GM18508 (cell line): ENCODE data around the gene INHBC.
"Not testable (repeated sequence)": the region's sequence is repeated elsewhere in the genome, so short reads cannot be mapped to it uniquely, and the experiment has no call there.

Experiments used
- ATAC-seq: cut with Tn5 transposase; IDR thresholded peaks from one replicate; pipeline ENCODE4 v1.9.1; 2021; ENCODE audit warnings: moderate number of reproducible peaks; ENCODE audit not compliant: insufficient read depth, unreplicated experiment

INHBC gene

DNA sequence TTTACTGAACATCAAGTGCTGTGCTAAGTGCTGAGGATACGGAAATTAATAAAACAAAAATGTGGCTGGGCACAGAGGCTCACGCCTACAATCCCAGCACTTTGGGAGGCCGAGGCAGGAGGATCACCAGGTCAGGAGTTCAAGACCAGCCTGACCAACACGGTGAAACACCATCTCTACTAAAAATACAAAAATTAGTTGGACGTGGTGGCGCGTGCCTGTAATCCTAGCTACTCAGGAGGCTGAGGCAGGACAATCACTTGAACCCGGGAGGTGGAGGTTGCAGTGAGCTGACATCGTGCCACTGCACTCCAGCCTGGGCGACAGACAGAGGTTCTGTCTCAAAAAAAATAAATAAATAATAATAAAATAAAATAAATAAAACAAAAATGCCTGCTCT lies 7.6 kb upstream of the INHBC start:
- ATAC-seq = not testable (repeated sequence)

DNA sequence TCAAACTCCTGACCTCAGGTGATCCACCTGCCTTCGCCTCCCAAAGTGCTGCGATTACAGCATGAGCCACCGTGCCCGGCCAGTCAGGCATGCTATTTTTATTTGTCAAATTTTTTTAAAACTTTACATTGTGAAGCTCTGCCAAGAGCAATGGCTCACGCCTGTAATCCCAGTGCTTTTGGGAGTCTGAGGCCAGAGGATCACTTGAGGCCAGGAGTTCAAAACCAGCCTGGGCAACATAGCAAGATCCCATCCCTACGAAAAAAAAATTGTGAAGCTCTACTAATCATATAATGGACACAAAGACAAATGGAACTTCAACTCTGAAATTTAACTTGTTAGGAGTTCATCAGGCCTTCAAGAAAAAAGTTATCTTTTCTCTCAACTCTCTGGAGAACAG lies 5.6 kb upstream of the INHBC start:
- ATAC-seq = no peak

DNA sequence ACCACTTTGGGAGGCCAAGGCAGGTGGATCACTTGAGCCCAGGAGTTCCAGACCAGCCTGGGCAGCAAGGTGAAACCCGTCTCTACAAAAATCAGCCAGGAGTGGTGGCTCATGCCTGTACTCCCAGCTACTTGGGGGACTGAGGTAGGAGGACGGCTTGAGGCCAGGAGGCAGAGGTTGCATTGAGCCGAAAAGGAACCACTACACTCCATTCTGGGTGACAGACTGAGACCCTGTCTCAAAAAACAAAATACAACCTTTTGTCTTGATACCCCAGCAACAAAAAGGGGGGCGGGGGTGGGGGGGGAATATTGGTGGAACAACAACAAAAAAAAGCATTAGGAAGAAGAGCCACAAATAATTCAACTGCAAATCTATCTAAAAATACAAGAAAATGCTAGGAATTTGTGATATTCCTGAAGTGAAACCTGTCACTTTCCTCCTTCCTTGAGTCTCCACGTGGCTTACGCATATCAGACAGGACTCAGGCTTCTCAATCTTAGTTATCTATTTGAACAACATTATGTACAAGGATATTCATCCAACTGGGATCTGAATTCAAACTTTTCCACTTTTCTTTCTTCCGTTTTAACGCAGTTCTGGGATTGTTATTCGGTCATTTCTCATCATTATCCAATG lies 5.0 kb upstream of the INHBC start:
- ATAC-seq = no peak

DNA sequence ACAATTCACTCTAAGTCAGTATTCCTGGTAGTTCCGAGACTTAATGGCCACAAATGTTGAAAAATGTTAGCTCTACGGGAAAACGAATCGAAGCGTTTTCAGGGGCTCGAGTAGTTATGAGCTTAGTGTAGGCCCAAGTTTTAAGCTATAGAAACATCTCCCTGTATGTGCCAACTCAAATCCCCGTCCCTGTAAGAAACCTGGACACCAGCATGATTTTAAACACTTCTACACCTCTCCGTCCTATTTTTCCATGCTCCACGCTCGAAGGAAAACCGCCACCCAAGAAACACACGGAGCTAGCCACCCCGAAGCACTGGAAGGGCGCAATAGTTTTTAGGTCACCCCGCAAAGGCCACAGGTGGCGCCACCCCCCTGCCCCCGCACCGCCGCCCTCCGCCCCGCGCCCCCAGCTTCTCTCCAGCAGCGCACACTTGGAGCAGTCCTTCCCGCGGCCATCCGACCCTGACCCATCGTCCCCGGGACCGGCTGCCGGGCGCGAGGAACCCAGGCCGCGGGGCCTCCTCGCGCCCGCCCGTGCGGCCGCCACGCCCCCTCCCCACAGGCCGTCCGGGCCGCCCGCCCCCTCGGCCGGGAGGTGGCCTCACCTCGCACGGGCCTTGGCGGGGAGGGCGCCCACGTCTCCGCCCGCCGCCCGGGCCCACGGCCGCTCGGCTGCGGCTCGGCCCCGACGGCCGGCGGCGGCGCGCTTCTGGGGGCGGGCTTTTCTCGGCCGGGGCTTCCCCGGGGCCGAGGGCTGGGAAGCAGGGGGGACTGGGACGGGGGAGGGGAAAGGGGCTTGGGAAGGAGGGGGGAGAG lies 4.3 kb upstream of the INHBC start:
- no peak for ATAC-seq

DNA sequence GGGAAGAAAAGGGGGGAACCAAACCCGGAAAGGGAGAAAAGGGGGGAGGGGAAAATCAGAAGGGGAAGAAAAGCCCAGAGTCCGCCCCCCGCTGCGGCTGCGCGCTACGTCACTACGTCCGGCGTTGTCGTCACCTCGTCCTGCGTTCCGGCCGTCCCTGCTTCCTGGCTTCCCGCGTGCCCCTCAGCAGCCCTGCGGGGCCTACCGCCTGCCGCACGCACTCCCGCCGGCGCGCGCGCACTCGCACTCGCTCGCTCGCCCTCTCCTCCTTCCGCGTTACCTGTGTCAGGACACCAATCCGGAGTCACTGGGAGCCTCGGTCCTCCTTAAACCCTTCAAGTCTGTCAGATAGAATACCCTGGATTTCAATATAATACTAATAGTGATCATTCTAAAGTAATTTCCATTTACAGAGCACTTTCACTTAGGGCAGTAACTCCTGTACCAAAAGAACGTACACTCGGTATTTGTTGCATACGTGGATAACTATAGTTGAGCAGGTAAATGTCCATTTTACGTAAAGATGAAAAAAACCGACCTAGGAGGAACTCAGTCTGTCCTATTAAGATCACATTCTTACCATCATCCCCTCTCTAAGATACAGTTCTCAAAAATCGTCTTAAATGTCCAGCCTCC lies 3.5 kb upstream of the INHBC start, which contains the start of gene R3HDM2:
Gene R3HDM2, minus strand, starts transcription at position 113 of the 636 bp plus-strand sequence. CDS start 120,615 bp downstream, outside the sequence.
- peak; percentile 64 for ATAC-seq

DNA sequence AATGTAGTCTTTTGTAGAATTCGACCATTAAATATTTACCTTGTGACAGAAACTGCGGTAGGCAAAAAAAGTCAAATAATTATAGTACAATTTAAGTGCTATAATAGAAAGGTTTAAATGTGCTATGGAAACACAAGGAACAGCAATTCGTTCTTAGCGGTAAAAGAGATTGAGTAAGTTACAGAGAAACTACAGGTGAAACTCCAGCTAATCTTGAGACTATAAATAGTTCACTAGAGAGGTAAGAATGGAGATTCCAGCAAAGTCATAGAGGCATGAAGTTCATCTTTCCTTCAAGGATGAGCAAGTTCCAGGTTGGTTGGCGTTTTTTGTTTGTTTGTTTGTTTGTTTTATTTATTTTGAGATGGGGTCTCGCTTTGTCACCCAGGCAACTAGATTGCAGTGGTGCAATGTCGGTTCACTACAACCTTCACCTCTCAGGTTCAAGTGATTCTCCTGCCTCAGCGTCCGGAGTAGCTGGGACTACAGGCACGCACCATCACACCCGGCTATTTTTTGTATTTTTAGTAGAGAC lies 2.9 kb upstream of the INHBC start:
- ATAC-seq = no peak

DNA sequence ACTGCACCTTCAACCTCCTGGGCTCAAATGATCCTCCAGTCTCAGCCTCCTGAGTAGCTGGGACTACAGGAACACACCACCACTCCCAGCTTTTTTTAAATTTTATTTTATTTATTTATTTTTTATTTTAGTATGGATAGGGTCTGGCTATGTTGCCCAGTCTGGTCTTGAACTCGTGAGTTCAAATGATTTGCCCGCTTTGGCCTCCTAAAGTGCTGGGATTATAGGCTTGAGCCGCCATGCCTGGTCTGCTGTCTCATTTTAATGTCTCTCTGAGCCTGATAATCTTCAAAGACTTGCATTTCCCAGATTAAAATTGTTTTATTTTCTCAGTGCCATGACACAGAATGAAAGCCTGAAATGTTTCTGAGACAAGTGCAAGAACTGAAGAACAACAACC lies 1.2 kb upstream of the INHBC start:
- no peak for ATAC-seq

DNA sequence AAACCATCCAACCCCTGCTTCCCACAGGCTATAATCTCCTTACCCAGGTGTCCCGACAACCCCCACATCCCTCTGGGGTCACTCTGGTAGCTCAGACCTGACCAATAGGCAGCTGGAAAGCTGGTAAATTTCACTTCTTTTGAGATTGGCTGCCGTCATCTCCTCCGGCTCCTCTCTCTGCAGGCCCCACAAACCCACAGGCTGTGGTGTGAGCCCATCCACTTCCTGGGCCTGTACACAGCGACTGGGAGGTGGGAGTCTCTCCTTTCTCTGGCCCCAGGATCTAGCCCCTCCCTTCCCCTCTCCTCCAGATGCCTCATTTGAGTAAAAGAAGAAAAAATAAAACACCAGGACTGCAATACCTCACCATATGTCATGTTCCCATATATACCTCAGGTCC lies 709 bp downstream of the INHBC start:
- ATAC-seq = no peak

DNA sequence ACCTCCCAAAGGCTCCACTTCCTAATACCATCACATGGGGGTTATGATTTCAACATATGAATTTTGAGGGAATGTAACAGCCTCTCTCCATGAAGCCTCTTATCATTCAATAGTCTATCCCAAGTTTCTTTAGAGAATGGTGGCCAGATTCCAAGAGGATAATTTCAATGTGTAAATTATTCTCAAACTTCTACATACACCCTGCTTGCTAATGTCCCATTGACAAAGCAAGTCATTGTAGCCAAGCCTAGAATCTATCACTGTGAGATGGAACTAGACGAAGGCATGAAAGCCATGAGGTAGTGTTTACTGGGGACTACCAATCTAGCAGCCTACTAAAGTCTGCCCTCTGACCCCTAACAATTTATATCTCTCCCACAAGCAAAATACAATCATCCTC lies 3.8 kb downstream of the INHBC start:
- ATAC-seq = no peak

DNA sequence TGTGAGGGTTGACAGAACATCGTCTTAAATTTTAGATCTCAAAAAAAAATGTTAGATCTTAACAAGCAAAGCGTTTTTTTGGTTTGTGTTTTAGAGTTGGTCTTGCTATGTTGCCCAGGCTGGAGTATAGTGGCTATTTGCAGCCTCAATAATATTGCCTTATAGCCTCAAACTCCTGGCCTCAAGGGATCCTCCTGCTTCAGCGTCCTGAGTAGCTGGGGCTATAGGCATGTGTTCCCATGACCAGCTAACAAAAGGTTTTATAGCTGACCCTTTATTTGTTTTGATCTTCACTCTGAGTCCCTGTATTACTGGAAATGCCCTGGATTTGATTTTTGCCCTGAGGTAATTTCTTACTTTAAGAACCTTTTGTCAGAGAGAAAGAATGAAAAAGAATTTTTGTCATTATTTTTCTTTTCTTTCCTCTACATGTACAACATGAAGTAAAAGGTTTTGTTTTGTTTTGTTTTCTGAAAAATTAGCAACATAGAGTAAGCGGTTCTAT lies 5.2 kb downstream of the INHBC start:
- no peak for ATAC-seq

DNA sequence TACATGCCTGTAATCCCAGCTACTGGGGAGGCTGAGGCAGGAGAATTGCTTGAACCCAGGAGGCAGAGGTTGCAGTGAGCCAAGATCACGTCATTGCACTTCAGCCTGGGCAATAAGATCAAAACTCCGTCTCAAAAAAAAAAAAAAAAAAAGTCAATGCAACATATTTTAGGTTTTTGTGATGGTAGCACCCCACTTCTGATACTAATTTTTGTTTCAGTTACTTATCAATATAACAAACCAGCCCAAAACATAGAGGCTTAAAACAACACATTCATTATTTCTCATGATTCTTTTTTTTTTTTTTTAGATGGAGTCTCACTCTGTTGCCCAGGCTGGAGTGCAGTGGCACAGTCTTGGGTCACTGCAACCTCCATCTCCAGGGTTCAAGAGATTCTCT lies 6.8 kb downstream of the INHBC start:
- ATAC-seq = not testable (repeated sequence)

DNA sequence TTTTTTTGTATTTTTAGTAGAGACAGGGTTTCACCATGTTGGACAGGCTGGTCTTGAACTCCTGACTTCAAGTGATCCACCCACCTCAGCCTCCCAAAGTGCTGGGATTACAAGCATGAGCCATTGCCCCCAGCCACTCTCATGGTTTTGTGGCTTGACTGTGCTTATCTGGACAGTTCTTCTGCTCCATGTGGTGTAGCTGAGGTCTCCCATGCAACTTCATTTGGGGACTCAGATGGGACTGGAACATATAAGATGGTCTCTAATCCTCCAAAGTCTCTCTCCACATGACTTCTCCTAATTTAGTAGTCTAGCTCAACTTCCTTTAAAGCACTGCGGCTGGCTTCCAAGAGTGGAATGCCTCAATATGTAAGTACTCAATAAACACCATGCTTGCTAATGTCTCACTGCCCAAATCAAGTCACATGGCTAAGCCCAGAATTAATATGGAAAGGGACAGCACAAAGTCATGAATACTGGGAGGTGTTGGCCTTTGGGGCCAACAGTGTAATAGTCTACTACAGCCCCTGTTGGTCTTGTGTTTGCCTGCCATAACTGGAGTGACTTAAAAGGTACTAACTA lies 7.4 kb downstream of the INHBC start:
- ATAC-seq = no peak

DNA sequence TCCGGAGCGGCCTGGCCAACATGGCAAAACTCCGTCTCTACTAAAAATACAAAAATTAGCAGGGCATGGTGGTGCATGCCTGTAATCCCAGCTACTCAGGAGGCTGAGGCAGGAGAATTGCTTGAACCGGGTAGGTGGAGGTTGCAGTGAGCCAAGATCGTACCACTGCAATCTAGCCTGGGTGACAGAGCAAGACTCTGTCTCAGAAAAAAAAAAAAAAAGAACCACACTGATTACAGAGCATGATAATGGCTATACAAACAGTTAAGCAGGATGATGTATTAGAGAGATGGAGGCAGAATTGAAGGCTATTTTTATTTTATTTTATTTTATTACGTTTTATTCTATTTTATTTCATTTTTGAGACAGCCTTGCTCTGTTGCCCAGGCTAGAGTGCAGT lies 9.8 kb downstream of the INHBC start:
- not testable (repeated sequence) for ATAC-seq

DNA sequence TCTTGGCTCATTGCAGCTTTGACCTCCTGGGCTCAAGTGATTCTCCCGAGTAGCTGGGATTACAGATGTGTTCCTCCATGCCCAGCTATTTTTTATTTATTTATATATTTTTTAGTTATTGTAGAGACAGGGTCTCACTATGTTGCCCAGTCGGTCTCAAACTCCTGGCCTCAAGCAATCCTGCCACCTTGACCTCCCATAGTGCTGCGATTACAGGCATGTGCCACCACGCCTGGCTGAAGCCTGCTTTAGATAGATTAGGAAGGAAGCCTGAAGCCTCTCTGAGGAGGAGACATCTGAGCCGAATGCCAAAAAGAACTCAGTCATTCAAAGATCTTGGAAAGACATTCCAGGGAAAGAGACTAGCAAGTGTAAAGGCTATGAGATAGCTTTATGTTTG lies 10.2 kb downstream of the INHBC start:
- no peak for ATAC-seq

DNA sequence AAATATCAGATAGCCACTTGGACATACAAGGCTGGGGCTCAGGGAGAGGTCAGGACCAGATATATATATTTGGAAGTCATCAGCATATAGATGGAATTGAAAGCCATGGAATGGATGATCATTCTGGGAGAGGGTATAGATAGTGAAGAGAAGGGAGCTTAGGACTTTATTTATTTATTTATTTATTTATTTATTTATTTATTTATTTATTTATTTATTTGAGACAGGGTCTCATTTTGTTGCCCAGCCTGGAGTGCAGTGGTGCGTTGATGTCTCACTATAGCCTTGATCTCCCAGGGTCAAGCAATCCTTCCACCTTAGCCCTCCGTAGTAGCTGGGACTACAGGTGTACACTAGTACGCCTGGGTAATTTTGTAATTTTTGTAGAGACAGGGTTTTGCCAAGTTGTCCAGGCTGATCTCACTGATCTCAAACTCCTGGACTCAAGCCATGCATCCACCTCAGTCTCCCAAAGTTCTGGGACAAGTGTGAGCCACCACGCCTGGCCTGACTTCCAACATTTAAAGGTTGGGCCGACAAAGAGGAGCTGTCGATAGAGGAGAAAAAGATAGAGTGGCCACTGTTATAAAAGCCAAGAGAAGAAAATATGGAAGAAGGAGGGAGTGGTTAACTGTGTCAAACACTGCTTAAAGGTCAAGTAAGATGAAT lies 11.8 kb downstream of the INHBC start:
- ATAC-seq = no peak

DNA sequence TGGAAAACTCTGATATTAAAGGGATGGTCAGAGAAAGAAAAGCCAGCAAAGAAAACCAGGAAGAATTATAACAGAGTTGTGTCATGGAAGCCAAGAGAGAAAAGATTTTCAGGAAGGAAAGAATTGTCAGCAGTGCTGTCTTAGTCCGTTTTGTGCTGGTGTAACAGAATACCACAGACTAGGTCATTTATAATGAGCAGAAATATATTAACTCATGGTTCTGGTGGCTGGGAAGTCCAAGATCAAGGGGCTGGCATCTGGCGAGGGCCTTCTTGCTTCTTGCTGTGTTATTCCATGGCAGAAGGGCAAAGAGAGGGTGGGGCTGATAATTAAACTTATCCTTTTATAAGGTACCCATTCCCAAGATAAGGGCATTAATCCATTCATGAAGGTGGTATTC lies 14.1 kb downstream of the INHBC start:
- ATAC-seq = no peak

DNA sequence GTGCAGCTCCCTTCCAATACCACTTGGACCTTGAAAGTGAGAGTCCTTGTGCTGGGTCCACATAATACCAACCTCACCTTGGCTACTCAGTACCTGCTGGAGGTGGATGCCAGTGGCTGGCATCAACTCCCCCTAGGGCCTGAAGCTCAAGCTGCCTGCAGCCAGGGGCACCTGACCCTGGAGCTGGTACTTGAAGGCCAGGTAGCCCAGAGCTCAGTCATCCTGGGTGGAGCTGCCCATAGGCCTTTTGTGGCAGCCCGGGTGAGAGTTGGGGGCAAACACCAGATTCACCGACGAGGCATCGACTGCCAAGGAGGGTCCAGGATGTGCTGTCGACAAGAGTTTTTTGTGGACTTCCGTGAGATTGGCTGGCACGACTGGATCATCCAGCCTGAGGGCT lies 14.8 kb downstream of the INHBC start:
- no peak for ATAC-seq

DNA sequence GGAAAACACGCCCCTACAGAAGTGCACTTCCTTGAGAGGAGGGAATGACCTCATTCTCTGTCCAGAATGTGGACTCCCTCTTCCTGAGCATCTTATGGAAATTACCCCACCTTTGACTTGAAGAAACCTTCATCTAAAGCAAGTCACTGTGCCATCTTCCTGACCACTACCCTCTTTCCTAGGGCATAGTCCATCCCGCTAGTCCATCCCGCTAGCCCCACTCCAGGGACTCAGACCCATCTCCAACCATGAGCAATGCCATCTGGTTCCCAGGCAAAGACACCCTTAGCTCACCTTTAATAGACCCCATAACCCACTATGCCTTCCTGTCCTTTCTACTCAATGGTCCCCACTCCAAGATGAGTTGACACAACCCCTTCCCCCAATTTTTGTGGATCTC lies 15.5 kb downstream of the INHBC start:
- ATAC-seq = no peak

DNA sequence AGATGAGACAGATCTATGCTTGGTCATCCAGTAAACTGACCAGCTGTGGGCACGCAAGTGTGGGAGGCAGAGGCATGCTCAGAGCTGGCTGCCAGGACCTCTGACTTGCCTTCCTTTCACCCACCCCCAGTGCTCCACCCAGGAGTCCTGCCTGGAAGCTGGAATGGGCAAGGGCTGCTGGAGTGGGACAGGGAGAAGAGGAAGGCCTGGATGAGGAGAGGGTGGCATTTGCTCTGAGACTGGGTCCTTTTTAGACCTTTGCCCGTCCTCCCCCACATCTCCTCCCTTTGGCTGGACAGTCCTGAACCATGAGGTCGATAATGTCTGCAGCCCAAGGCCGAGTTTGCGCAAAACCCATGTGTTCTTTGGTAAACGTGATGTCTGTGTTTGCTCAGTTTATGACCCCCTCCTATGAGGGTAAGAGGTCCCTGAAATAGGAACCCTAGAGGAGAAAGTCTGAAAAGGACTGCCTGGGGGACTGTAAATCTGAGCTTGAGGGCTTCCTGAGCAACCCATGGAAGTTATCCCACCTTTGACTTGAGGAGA lies 16.7 kb downstream of the INHBC start:
- no peak for ATAC-seq
